ENCODE data around the gene CD27. TPM values are rescaled to one million over a fixed set of nuclear protein-coding genes. Genes with fewer than 3 reads are reported as not detected.
"Not testable (repeated sequence)": the region's sequence is repeated elsewhere in the genome, so short reads cannot be mapped to it uniquely, and the experiment has no call there.

The CD27 gene
- total and polyA plus RNA-seq, 2 donors (not counting 1 experiment from before 2014, with no cell fraction given) = 102 to 116 TPM

GRCh38 chr12:6426882-6427671, 17.7 kb upstream of the CD27 start:
- H3K4me1 Mint-ChIP-seq = peaks cover 62% of the 10 kb centered on the region

GRCh38 chr12:6427796-6428195, 17.0 kb upstream of the CD27 start:
- WGBS (ENCODE audit: insufficient coverage) = 83% methylated on average over 4 of the region's 10 CpGs
- H3K9me3 Mint-ChIP-seq (ENCODE audit: insufficient read depth); H3K27me3 Mint-ChIP-seq; ATAC-seq (ENCODE audit: low read depth); H4K20me1 ChIP-seq (ENCODE audit: control insufficient read depth, insufficient read depth, low read length, poor library complexity, severe bottlenecking); DNase-seq; H3K9me3 ChIP-seq (ENCODE audit: control extremely low read depth in 1 of 3, control insufficient read depth in 2 of 3, insufficient read depth in 1 of 3, low read length in 2 of 3); H2AFZ ChIP-seq (ENCODE audit: insufficient read depth, low read depth, low read length, poor library complexity, severe bottlenecking); H3K79me2 ChIP-seq (ENCODE audit: control insufficient read depth, insufficient read depth, low read length); H3K27me3 ChIP-seq (replicated peaks in 1 of 4; ENCODE audit: control extremely low read depth in 1 of 4, control insufficient read depth in 3 of 4, insufficient read depth in 4 of 4, low read length in 3 of 4); H3K36me3 ChIP-seq (replicated peaks in 1 of 2; ENCODE audit: control extremely low read depth in 1 of 2, control insufficient read depth in 1 of 2, extremely low read depth in 1 of 2, insufficient read depth in 2 of 2, low read length in 1 of 2): not testable (repeated sequence)
- Histone ChIP-seq H3K4me2 (replicated peaks; ENCODE audit: low read depth, low read length, poor library complexity, severe bottlenecking) (peak overlapping the region; percentile 71), H3K9ac (ENCODE audit: low read length) (peak overlapping the region; percentile 56), H3K4me1 (ENCODE audit: control insufficient read depth in 2 of 2, insufficient read depth in 2 of 2, low read length in 2 of 2) (peaks cover 50 to 68% of the 10 kb centered on the region in 2 donors), H3K27ac (ENCODE audit: low read length in 2 of 2) (peak overlapping the region; percentile 99), H3K4me3 (ENCODE audit: control extremely low read depth in 1 of 5, extremely low read depth in 1 of 5, insufficient read depth in 1 of 5, low read depth in 2 of 5, low read length in 4 of 5) (peak overlapping the region in 3 of 5 experiments; percentile 12 to 47 (median 45))
- CTCF ChIA-PET = interaction anchor here (0.7 to 8.3 kb wide), 5 partner anchors 16 to 109 kb away, joined by 3 to 383 read pairs (median 87); partner anchors contain the start of genes CD27, GAPDH and VAMP1
- Mint-ChIP-seq H3K4me1 (peaks cover 66% of the 10 kb centered on the region), H3K4me3 (peak overlapping the region; percentile 80), H3K27ac (peak overlapping the region; percentile 94)
- intact Hi-C loops (cut with micrococcal nuclease) = loop anchor here (1.0 kb wide), 2 partner anchors 16 to 25 kb away; partner anchors contain the start of gene TAPBPL
- POLR2A ChIA-PET = interaction anchor here (0.7 to 5.6 kb wide), 7 partner anchors 10 to 42 kb away, joined by 3 to 72 read pairs (median 3); partner anchors contain the start of genes CD27, TAPBPL and VAMP1

More at GRCh38 chr12:6426882-6427671, 17.7 kb upstream of the CD27 start:
- ChIA-PET POLR2A (interaction anchor here (0.7 to 5.6 kb wide), 10 partner anchors 10 to 109 kb away, joined by 3 to 72 read pairs (median 16); partner anchors contain the start of genes CD27, GAPDH, MRPL51 and TAPBPL), CTCF (interaction anchor here (0.7 to 8.3 kb wide), 8 partner anchors 17 to 110 kb away, joined by 3 to 383 read pairs (median 36); partner anchors contain the start of genes CD27, GAPDH, MRPL51 and TAPBPL)
- TF ChIP-seq EZH2 (IDR thresholded peaks at IDR 0.05; ENCODE audit: borderline replicate concordance, insufficient read depth, low read depth, low read length, poor library complexity, severe bottlenecking) (no peak), CTCF (IDR thresholded peaks at IDR 0.05) (no peak)
- intact Hi-C loops (cut with micrococcal nuclease) = loop anchor here (1.0 kb wide), 6 partner anchors 16 to 208 kb away; partner anchors contain the start of genes CHD4, LPAR5, MRPL51 and TAPBPL
- Histone ChIP-seq H3K27ac (ENCODE audit: low read length in 2 of 2) (peak overlapping the region; percentile 99), H3K4me3 (ENCODE audit: control extremely low read depth in 1 of 5, extremely low read depth in 1 of 5, insufficient read depth in 1 of 5, low read depth in 2 of 5, low read length in 4 of 5) (peak overlapping the region in 4 of 5 experiments; percentile 4 to 47 (median 28)), H3K79me2 (ENCODE audit: control insufficient read depth, insufficient read depth, low read length) (no peaks in the 10 kb centered on the region), H3K36me3 (replicated peaks in 1 of 2; ENCODE audit: control extremely low read depth in 1 of 2, control insufficient read depth in 1 of 2, extremely low read depth in 1 of 2, insufficient read depth in 2 of 2, low read length in 1 of 2) (no peaks in the 10 kb centered on the region), H3K27me3 (replicated peaks in 1 of 4; ENCODE audit: control extremely low read depth in 1 of 4, control insufficient read depth in 3 of 4, insufficient read depth in 4 of 4, low read length in 3 of 4) (no peaks in the 10 kb centered on the region), H3K9ac (ENCODE audit: low read length) (peak overlapping the region; percentile 56), H3K4me2 (replicated peaks; ENCODE audit: low read depth, low read length, poor library complexity, severe bottlenecking) (peak overlapping the region; percentile 71), H4K20me1 (ENCODE audit: control insufficient read depth, insufficient read depth, low read length, poor library complexity, severe bottlenecking) (no peaks in the 10 kb centered on the region), H3K9me3 (ENCODE audit: control extremely low read depth in 1 of 3, control insufficient read depth in 2 of 3, insufficient read depth in 1 of 3, low read length in 2 of 3) (no peaks in the 10 kb centered on the region), H2AFZ (ENCODE audit: insufficient read depth, low read depth, low read length, poor library complexity, severe bottlenecking) (peak overlapping the region; percentile 16), H3K4me1 (ENCODE audit: control insufficient read depth in 2 of 2, insufficient read depth in 2 of 2, low read length in 2 of 2) (peaks cover 47 to 62% of the 10 kb centered on the region in 2 donors)
- H3K27me3 Mint-ChIP-seq = peaks cover 3% of the 10 kb centered on the region
- ATAC-seq (ENCODE audit: low read depth) = peak; percentile 67
- peak; percentile 94 for DNase-seq
- WGBS (ENCODE audit: insufficient coverage) = under 1% methylated on average over 10 of the region's 14 CpGs
- no peaks in the 10 kb centered on the region for H3K9me3 Mint-ChIP-seq (ENCODE audit: insufficient read depth)
- H3K4me3 Mint-ChIP-seq = peak overlapping the region; percentile 80
- H3K27ac Mint-ChIP-seq = peak overlapping the region; percentile 94

Data from B cell (primary cell).